Measurements from ENCODE around the gene CSRP3.

- no peak for TF ChIP-seq CTCF (IDR thresholded peaks at IDR 0.05)
- no peak for TF ChIP-seq EP300 (IDR thresholded peaks at IDR 0.05)
- TF ChIP-seq POLR2A (IDR thresholded peaks at IDR 0.05), result no peak
Observed at GRCh38 chr11:19163617-19164016, 38.2 kb downstream of the CSRP3 start.
